Hepatocyte (in vitro differentiated cells): Measurements from ENCODE around the gene SYTL1. TPM values are rescaled to one million over a fixed set of nuclear protein-coding genes. Genes with fewer than 3 reads are reported as not detected.
A peak's percentile ranks its signal among the peaks of the same experiment; 100 is the strongest.

Experiments used
- DNase-seq: peaks from one replicate; pipeline ENCODE4 v3.0.0-alpha.2; 2016; ENCODE audit warnings: low spot score
- H2AFZ ChIP-seq: fragments of 200-600 bp; sonication (generic); 2 replicates; pipeline ENCODE4 v1.6.0; 2016; ENCODE audit warnings: antibody characterized with exemption, mild to moderate bottlenecking
- H3K27ac ChIP-seq: fragments of 200-600 bp; sonication (generic); 2 replicates; pipeline ENCODE4 v1.5.1; 2016; ENCODE audit warnings: mild to moderate bottlenecking
- H3K27me3 ChIP-seq: fragments of 200-600 bp; sonication (generic); 2 replicates; pipeline ENCODE4 v1.6.1; 2016
- H3K36me3 ChIP-seq: fragments of 200-600 bp; sonication (generic); replicated peaks from 2 replicates; pipeline ENCODE4 v1.5.1; 2016; ENCODE audit warnings: low read depth; ENCODE audit not compliant: insufficient read depth
- H3K4me1 ChIP-seq: fragments of 200-600 bp; sonication (generic); 2 replicates; pipeline ENCODE4 v1.5.1; 2016; ENCODE audit warnings: mild to moderate bottlenecking, moderate library complexity; ENCODE audit not compliant: insufficient read depth
- H3K4me2 ChIP-seq: fragments of 200-600 bp; sonication (generic); 2 replicates; pipeline ENCODE4 v1.6.0; 2016
- H3K4me3 ChIP-seq: fragments of 200-600 bp; sonication (generic); 2 replicates; pipeline ENCODE4 v1.5.1; 2016; ENCODE audit warnings: mild to moderate bottlenecking
- H3K79me2 ChIP-seq: fragments of 200-600 bp; sonication (generic); 2 replicates; pipeline ENCODE4 v1.6.0; 2017; ENCODE audit warnings: mild to moderate bottlenecking
- H3K9me2 ChIP-seq: fragments of 200-600 bp; sonication (generic); replicated peaks from 2 replicates; pipeline ENCODE4 v1.6.0; 2017; ENCODE audit warnings: mild to moderate bottlenecking; ENCODE audit not compliant: insufficient read depth
- H3K9me3 ChIP-seq: fragments of 200-600 bp; sonication (generic); 2 replicates; pipeline ENCODE4 v1.5.1; 2016; ENCODE audit warnings: low read depth, mild to moderate bottlenecking
- H4K20me1 ChIP-seq: fragments of 200-600 bp; sonication (generic); 2 replicates; pipeline ENCODE4 v1.6.0; 2016; ENCODE audit warnings: mild to moderate bottlenecking; ENCODE audit not compliant: insufficient read depth, poor library complexity, severe bottlenecking
- EZH2 ChIP-seq: fragments of 200-600 bp; sonication (generic); IDR thresholded peaks from 2 replicates; pipeline ENCODE4 v1.6.1; 2016; ENCODE audit warnings: antibody characterized with exemption, mild to moderate bottlenecking, borderline replicate concordance
- EZH2phosphoT487 ChIP-seq: fragments of 200-600 bp; sonication (generic); IDR thresholded peaks from one replicate; pipeline ENCODE4 v1.6.1; 2018; ENCODE audit warnings: antibody characterized with exemption, mild to moderate bottlenecking, low read depth, moderate library complexity; ENCODE audit not compliant: unreplicated experiment, severe bottlenecking
- WGBS: methylation state at CpG from one replicate; pipeline ENCODE4 v1.1.6; 2016; ENCODE audit warnings: low lambda C conversion rate; ENCODE audit errors: missing lambda C conversion rate; 5-methylcytosine and 5-hydroxymethylcytosine counted together
- polyA plus RNA-seq: library from polyadenylated mRNA; unstranded; fragments of >200 nt; fragmentation: Nextera tagmentation; extraction: Ambion mirVana; gene quantifications from 2 replicates; pipeline ENCODE4 v1.2.1, GENCODE V29; 2016
- total RNA-seq: library from RNA; depleted of rRNA; stranded (reverse); fragments of >200 nt; gene quantifications from 2 replicates; pipeline ENCODE4 v1.2.3, GENCODE V29; 2014
- TF ChIP-seq, protein P1 (sequence below): fragments of 200-600 bp; sonication (generic); IDR thresholded peaks from 2 replicates; pipeline ENCODE4 v1.5.1; 2016; ENCODE audit warnings: antibody characterized with exemption, mild to moderate bottlenecking; ENCODE audit not compliant: poor library complexity

Gene SYTL1
- total and polyA plus RNA-seq, 2 experiments from 2014 or later: 12.1 to 21.7 TPM

DNA sequence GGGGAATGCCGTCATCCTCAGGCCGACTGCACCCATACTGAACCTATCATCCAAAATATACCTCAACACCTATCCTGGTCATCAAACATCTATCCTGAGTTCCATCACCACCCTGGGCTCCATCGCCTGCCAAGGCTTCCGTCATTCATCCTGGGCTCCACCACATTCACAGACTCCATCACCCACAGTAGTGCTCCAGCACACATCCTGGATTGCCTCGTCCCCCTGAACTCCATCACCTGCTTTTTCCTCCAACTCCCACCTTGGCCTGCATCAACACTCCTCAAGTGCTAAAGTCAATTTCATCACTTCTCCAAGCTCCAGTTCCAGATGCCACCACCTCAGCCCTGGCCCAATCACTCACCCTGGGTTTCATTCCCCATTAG, 17.1 kb downstream of the SYTL1 start:
- no peak for DNase-seq
- Histone ChIP-seq H2AFZ (no peak overlapping the region), H3K4me2 (no peak overlapping the region), H4K20me1 (no peaks in the 10 kb centered on the region), H3K9me3 (no peaks in the 10 kb centered on the region), H3K79me2 (no peaks in the 10 kb centered on the region), H3K9me2 (no peaks in the 10 kb centered on the region), H3K27me3 (no peaks in the 10 kb centered on the region), H3K4me1 (no peaks in the 10 kb centered on the region), H3K4me3 (no peak overlapping the region), H3K36me3 (no peaks in the 10 kb centered on the region), H3K27ac (no peak overlapping the region)
- WGBS: 98% methylated on average over 5 of the region's 5 CpGs
- no peak for TF ChIP-seq EZH2phosphoT487
- no peak for TF ChIP-seq EZH2
- TF ChIP-seq, protein P1, sequence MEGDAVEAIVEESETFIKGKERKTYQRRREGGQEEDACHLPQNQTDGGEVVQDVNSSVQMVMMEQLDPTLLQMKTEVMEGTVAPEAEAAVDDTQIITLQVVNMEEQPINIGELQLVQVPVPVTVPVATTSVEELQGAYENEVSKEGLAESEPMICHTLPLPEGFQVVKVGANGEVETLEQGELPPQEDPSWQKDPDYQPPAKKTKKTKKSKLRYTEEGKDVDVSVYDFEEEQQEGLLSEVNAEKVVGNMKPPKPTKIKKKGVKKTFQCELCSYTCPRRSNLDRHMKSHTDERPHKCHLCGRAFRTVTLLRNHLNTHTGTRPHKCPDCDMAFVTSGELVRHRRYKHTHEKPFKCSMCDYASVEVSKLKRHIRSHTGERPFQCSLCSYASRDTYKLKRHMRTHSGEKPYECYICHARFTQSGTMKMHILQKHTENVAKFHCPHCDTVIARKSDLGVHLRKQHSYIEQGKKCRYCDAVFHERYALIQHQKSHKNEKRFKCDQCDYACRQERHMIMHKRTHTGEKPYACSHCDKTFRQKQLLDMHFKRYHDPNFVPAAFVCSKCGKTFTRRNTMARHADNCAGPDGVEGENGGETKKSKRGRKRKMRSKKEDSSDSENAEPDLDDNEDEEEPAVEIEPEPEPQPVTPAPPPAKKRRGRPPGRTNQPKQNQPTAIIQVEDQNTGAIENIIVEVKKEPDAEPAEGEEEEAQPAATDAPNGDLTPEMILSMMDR: no peak

DNA sequence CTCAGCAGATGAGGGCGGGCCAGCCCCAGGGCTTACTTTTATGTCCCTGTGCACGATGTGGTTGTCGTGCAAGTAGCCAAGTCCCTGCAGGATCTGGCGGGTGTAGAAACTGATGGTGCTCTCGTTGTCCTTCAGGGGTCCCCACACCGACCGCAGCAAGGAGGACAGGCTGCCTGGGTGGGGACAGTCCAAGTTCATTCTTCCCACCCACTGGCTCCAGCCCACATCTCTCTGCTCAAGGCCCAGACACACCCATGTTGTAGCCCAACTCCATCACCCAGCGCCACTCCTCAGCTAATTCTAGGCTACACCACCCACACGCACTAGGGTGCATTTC, 18.0 kb downstream of the SYTL1 start:
- WGBS: 48% methylated on average over 9 of the region's 9 CpGs
- Histone ChIP-seq H3K9me3 (no peaks in the 10 kb centered on the region), H4K20me1 (no peaks in the 10 kb centered on the region), H3K79me2 (no peaks in the 10 kb centered on the region), H3K4me1 (no peaks in the 10 kb centered on the region), H3K4me2 (peak overlapping the region; percentile 97), H3K27me3 (no peaks in the 10 kb centered on the region), H3K9me2 (no peaks in the 10 kb centered on the region), H3K27ac (no peak overlapping the region), H2AFZ (no peak overlapping the region), H3K36me3 (no peaks in the 10 kb centered on the region), H3K4me3 (no peak overlapping the region)
- DNase-seq: no peak
- TF ChIP-seq EZH2: no peak
- TF ChIP-seq, protein P1: no peak
- TF ChIP-seq EZH2phosphoT487: no peak

DNA sequence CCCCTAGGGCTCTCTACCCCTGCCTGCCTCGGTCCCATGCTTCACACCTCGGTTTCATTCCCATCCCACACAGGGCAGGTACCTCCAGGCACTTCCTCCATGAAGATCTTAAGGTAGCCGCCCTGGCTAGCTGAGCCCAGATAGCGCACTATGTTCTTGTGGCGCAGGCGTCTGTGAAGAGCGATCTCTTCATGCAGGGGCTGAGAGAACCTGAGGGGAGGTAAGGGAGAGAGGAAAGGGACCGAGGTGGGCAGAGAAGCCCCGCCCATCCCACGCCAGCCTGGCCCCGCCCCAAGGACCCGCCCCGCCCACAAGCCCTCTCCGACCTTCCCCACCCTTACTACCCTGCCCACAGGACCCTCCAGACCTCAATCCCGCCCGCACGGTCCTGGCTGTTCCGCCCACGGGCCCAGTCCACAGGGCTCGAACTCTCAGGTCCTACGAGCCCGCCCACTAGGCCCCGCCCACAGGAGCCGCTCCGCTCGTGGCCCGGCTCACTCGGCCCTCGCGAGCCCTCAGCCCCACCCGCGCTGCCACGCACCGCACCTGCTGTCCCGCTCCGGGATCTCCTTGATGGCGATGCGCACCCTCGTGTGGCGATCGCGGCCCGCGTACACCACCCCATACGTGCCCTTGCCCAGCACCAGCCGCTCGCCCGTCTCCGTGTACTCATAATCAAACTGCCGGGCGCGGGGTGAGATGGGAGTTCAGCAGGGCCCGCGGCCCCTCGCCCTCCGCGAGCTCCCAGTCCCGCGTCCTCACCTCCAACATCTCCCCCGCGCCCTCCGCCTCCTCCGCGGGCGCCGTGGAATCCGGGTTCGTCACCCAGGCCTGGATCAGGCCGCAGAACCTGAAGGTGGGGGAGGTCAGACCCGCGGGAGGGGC, 18.6 kb downstream of the SYTL1 start:
- no peaks in the 10 kb centered on the region for H4K20me1 ChIP-seq
- peak overlapping the region; percentile 97 for H3K4me2 ChIP-seq
- no peaks in the 10 kb centered on the region for H3K4me1 ChIP-seq
- peak; percentile 54 for DNase-seq
- TF ChIP-seq EZH2 (no peak), EZH2phosphoT487 (no peak)
- TF ChIP-seq, protein P1: no peak
- H2AFZ ChIP-seq: peak overlapping the region; percentile 45
- 17% methylated on average over 50 of the region's 71 CpGs for whole genome bisulfite sequencing
- H3K79me2 ChIP-seq: no peaks in the 10 kb centered on the region
- no peaks in the 10 kb centered on the region for H3K9me2 ChIP-seq
- no peaks in the 10 kb centered on the region for H3K9me3 ChIP-seq
- peak overlapping the region; percentile 29 for H3K4me3 ChIP-seq
- H3K27ac ChIP-seq: no peak overlapping the region
- no peaks in the 10 kb centered on the region for H3K36me3 ChIP-seq
- no peaks in the 10 kb centered on the region for H3K27me3 ChIP-seq
